HepG2 (cell line): Measurements from ENCODE around the gene ECSIT. TPM values are rescaled to one million over a fixed set of nuclear protein-coding genes. Genes with fewer than 3 reads are reported as not detected.
"Not testable (repeated sequence)": the region's sequence is repeated elsewhere in the genome, so short reads cannot be mapped to it uniquely, and the experiment has no call there.

Source experiments
- ATAC-seq: fragments of 200-7000 bp; cut with Tn5 transposase; 3 replicates; pipeline ENCODE4 v1.9.1; 2020; ENCODE audit warnings: mild to moderate bottlenecking, moderate library complexity
- BruUV-seq: library from RNA; stranded (reverse); fragments of 400-500 nt; replicated peaks from 2 replicates; lab custom pipeline; 2021; lab: Mats Ljungman, UMichigan
- CTCF ChIA-PET: fragments of 300-600 bp; formaldehyde crosslinking; extraction: SDS; loops from one replicate; lab custom pipeline; 2021; ENCODE audit warnings: low total read pairs, inconsistent platforms, low intra/inter-chr PET ratio; lab: Yijun Ruan, JAX
- POLR2A ChIA-PET: fragments of 350-600 bp; sonication (Branson Sonifier 250); formaldehyde crosslinking; loops from one replicate; lab custom pipeline; 2020; ENCODE audit warnings: antibody characterized with exemption, inconsistent platforms; lab: Yijun Ruan, JAX
- DNase-seq: peaks from one replicate; pipeline ENCODE4 v3.0.0-alpha.2; 2015; ENCODE audit warnings: low spot score
- FAIRE-seq: peaks from 3 replicates; lab custom pipeline; 2011; peaks lifted over from hg19 to GRCh38; lab: Jason Lieb, UNC
- H2AFZ ChIP-seq: one replicate; pipeline ENCODE4 v1.6.1; 2011; ENCODE audit warnings: low read length, inconsistent platforms
- H3K27ac ChIP-seq: fragments of 300-600 bp; 3 replicates; pipeline ENCODE4 v1.8.0; 2011; ENCODE audit warnings: mixed run types, mild to moderate bottlenecking, mixed read lengths, low read length, inconsistent platforms; ENCODE audit not compliant: insufficient read depth; ENCODE audit errors: extremely low read length
- H3K27me3 ChIP-seq, 2 experiments: fragments of 200-600 bp in 1 of 2; 2 replicates in 1 of 2; 3 replicates in 1 of 2; pipeline versions ENCODE4 v1.6.0 to v1.8.0; 2011; ENCODE audit warnings: low read length in 2 of 2, mild to moderate bottlenecking in 2 of 2, moderate library complexity in 2 of 2, inconsistent platforms in 1 of 2; ENCODE audit not compliant: insufficient read depth in 2 of 2, control insufficient read depth in 1 of 2
- H3K36me3 ChIP-seq, 2 experiments: fragments of 200-600 bp in 1 of 2; replicated peaks in 1 of 2; 2 replicates in 1 of 2; 3 replicates in 1 of 2; pipeline versions ENCODE4 v1.5.1 to v1.8.0; 2011; ENCODE audit warnings: low read length in 2 of 2, inconsistent platforms in 1 of 2; ENCODE audit not compliant: insufficient read depth in 2 of 2, control insufficient read depth in 1 of 2
- H3K4me1 ChIP-seq: 2 replicates; pipeline ENCODE4 v1.5.1; 2012; ENCODE audit warnings: low read length, inconsistent platforms; ENCODE audit not compliant: insufficient read depth
- H3K4me2 ChIP-seq: 2 replicates; pipeline ENCODE4 v1.6.0; 2011; ENCODE audit warnings: low read depth, low read length, inconsistent platforms
- H3K4me3 ChIP-seq, 3 experiments: fragments of 200-600 bp in 1 of 3; sonication (generic), shearing (Covaris generic) in 1 of 3; replicated peaks in 1 of 3; 2 replicates each; pipeline ENCODE4 v1.5.1; 2011 to 2016; ENCODE audit warnings: low read length in 3 of 3, inconsistent platforms in 2 of 3, low read depth in 2 of 3, mild to moderate bottlenecking in 2 of 3, control low read depth in 1 of 3, mixed read lengths in 1 of 3; ENCODE audit not compliant: insufficient read depth in 1 of 3
- H3K79me2 ChIP-seq: one replicate; pipeline ENCODE4 v1.6.1; 2011; ENCODE audit warnings: low read length, inconsistent platforms; ENCODE audit not compliant: insufficient read depth
- H3K9ac ChIP-seq: 2 replicates; pipeline ENCODE4 v1.6.0; 2011; ENCODE audit warnings: mild to moderate bottlenecking, low read depth, low read length, inconsistent platforms; ENCODE audit not compliant: insufficient read depth
- H3K9me3 ChIP-seq: 2 replicates; pipeline ENCODE4 v1.5.1; 2012; ENCODE audit warnings: mild to moderate bottlenecking, low read length
- H4K20me1 ChIP-seq: 2 replicates; pipeline ENCODE4 v1.6.0; 2011; ENCODE audit warnings: inconsistent platforms, mild to moderate bottlenecking, low read length, moderate library complexity; ENCODE audit not compliant: insufficient read depth
- ATF7 ChIP-seq, 2 experiments: fragments of 450-650 bp in 1 of 2; sonication (generic) in 1 of 2; formaldehyde crosslinking in 1 of 2; IDR thresholded peaks; 2 replicates each; pipeline versions ENCODE4 v1.4.0 to v1.6.1; 2016 to 2020; ENCODE audit warnings: antibody characterized with exemption in 1 of 2, mild to moderate bottlenecking in 1 of 2, missing genetic modification reagents in 1 of 2
- BCLAF1 ChIP-seq: fragments of 450-650 bp; IDR thresholded peaks from 2 replicates; pipeline ENCODE4 v1.6.1; 2017; ENCODE audit warnings: mild to moderate bottlenecking
- CERS6 ChIP-seq: sonication (generic); formaldehyde crosslinking; IDR thresholded peaks from 2 replicates; pipeline ENCODE4 v1.5.0; 2020; ENCODE audit warnings: missing genetic modification reagents
- FLYWCH1 ChIP-seq: sonication (generic); formaldehyde crosslinking; IDR thresholded peaks from 2 replicates; pipeline ENCODE4 v1.8.1; 2023; ENCODE audit warnings: mild to moderate bottlenecking, missing genetic modification reagents
- FOXM1 ChIP-seq: sonication (generic); formaldehyde crosslinking; IDR thresholded peaks from 2 replicates; pipeline ENCODE4 v1.5.0; 2020; ENCODE audit warnings: missing genetic modification reagents
- HOXA7 ChIP-seq: sonication (generic); formaldehyde crosslinking; IDR thresholded peaks from 2 replicates; pipeline ENCODE4 v1.8.1; 2022; ENCODE audit warnings: mild to moderate bottlenecking, missing genetic modification reagents, moderate library complexity
- KDM3A ChIP-seq: IDR thresholded peaks from 2 replicates; pipeline ENCODE4 v1.6.1; 2018; ENCODE audit warnings: low read depth, missing compliant biosample characterization
- NBN ChIP-seq: fragments of 450-650 bp; conservative IDR thresholded peaks from 2 replicates; pipeline ENCODE4 v1.6.1; 2017
- RCOR2 ChIP-seq: IDR thresholded peaks from 2 replicates; pipeline ENCODE4 v1.6.1; 2016; ENCODE audit warnings: missing biosample characterization, missing genetic modification reagents
- SATB2 ChIP-seq: sonication (generic); formaldehyde crosslinking; IDR thresholded peaks from 2 replicates; pipeline ENCODE4 v1.5.0; 2020; ENCODE audit warnings: missing genetic modification reagents
- THAP7 ChIP-seq: sonication (generic); formaldehyde crosslinking; IDR thresholded peaks from 2 replicates; pipeline ENCODE4 v1.8.1; 2023; ENCODE audit warnings: mild to moderate bottlenecking, missing genetic modification reagents
- ZNF326 ChIP-seq: sonication (generic); formaldehyde crosslinking; IDR thresholded peaks from 2 replicates; pipeline ENCODE4 v1.4.0; 2020; ENCODE audit warnings: missing genetic modification reagents, borderline replicate concordance
- ZNF337 ChIP-seq: sonication (generic); formaldehyde crosslinking; IDR thresholded peaks from 2 replicates; pipeline ENCODE4 v1.5.1; 2020; ENCODE audit warnings: missing genetic modification reagents, low read depth, mild to moderate bottlenecking, borderline replicate concordance
- ZNF354B ChIP-seq: sonication (generic); formaldehyde crosslinking; IDR thresholded peaks from 2 replicates; pipeline ENCODE4 v1.8.0; 2022; ENCODE audit warnings: mild to moderate bottlenecking, missing genetic modification reagents
- WGBS: methylation state at CpG from one replicate; pipeline ENCODE4 v1.1.6; 2017; ENCODE audit warnings: low lambda C conversion rate; 5-methylcytosine and 5-hydroxymethylcytosine counted together
- in situ Hi-C: cut with HindIII; loops from 2 replicates; pipeline ENCODE4 v1.10.0; 2017; ENCODE audit warnings: low pct_unique_long_range_greater_than_20kb; ENCODE audit not compliant: extremely low pct_ligation_motif_present
- intact Hi-C: fragments of 100-400 bp; cut with micrococcal nuclease; formaldehyde crosslinking; loops from one replicate; pipeline ENCODE4 v1.10.0; 2022; ENCODE audit not compliant: unreplicated experiment
- polyA plus RNA-seq, 8 experiments: library from polyadenylated mRNA; depleted of rRNA in 3 of 8; stranded (reverse) in 7 of 8; unstranded in 1 of 8; fragments of >200 nt; fragmentation: Illumina TruSeq in 4 of 8; extraction: Trizol in 4 of 8; gene quantifications; 2 replicates each; pipeline versions ENCODE4 v1.2.1 to v1.2.3, GENCODE V29; 2011 to 2016; ENCODE audit warnings: low read depth in 4 of 8, missing spikeins in 1 of 8, mixed read lengths in 1 of 8; ENCODE audit not compliant: insufficient read depth in 1 of 8
- total RNA-seq, 5 experiments: library from RNA; depleted of rRNA; stranded (reverse); fragments of >200 nt; fragmentation: Illumina TruSeq; extraction: Trizol; gene quantifications; 2 replicates each; pipeline ENCODE4 v1.2.3, GENCODE V29; 2016; ENCODE audit warnings: low read depth in 1 of 5

ECSIT gene
- total and polyA plus RNA-seq, 2 of the 13 experiments (the other 11 are each of a cell fraction or from before 2014, with no cell fraction given), result 36.4 to 62.3 TPM

GRCh38 chr19:11574689-11575088 is 45.8 kb upstream of the ECSIT start:
- H3K4me1 ChIP-seq, result peaks cover 17% of the 10 kb centered on the region
- no peaks in the 10 kb centered on the region for H3K9me3 ChIP-seq
- H3K4me3 ChIP-seq, result no peak overlapping the region
- ChIA-PET CTCF (no interaction called here), POLR2A (interaction anchor here (1.7 kb wide), 1 partner anchor 16 kb away, joined by 4 read pairs; the partner anchor contains the start of gene ELOF1)
- no peaks in the 10 kb centered on the region for H4K20me1 ChIP-seq
- 25% methylated on average over 1 of the region's 9 CpGs for WGBS
- no peak for DNase-seq
- no peaks in the 10 kb centered on the region for H3K79me2 ChIP-seq
- H3K9ac ChIP-seq, result no peak overlapping the region
- intact Hi-C loops (no loop called here), in situ Hi-C loops (no loop called here)
- H3K27me3 ChIP-seq, result no peaks in the 10 kb centered on the region
- no peak overlapping the region for H3K4me2 ChIP-seq
- ATAC-seq, result no peak
- H2AFZ ChIP-seq, result no peak overlapping the region
- H3K36me3 ChIP-seq, result no peaks in the 10 kb centered on the region
- FAIRE-seq, result no peak
- BruUV-seq, result no TSS peak
- H3K27ac ChIP-seq, result no peak overlapping the region
- TF ChIP-seq ATF7 (IDR thresholded peaks at IDR 0.05) (no peak), ATF7 (CRISPR knock-in tag; IDR thresholded peaks at IDR 0.05) (no peak), ZNF326 (no peak), ZNF354B (no peak), FOXM1 (no peak), ZNF337 (no peak), RCOR2 (CRISPR knock-in tag) (no peak), THAP7 (CRISPR knock-in tag) (no peak), CERS6 (CRISPR knock-in tag) (no peak), SATB2 (CRISPR knock-in tag) (no peak), NBN (no peak), HOXA7 (CRISPR knock-in tag) (no peak), FLYWCH1 (no peak), KDM3A (no peak), BCLAF1 (no peak)
- TF ChIP-seq, all 625 proteins: peak for 0

GRCh38 chr19:11573763-11574162 is 44.8 kb upstream of the ECSIT start:
- intact Hi-C loops, ATAC-seq, H2AFZ ChIP-seq, H4K20me1 ChIP-seq, FAIRE-seq, H3K9ac ChIP-seq, H3K27me3 ChIP-seq, H3K79me2 ChIP-seq, BruUV-seq, H3K4me3 ChIP-seq, H3K27ac ChIP-seq, H3K4me2 ChIP-seq, DNase-seq, CTCF ChIA-PET, in situ Hi-C loops, H3K36me3 ChIP-seq, H3K9me3 ChIP-seq: not testable (repeated sequence)
- POLR2A ChIA-PET, result interaction anchor here (1.4 kb wide), 1 partner anchor 24 kb away, joined by 3 read pairs; the partner anchor contains the start of gene ZNF627
- H3K4me1 ChIP-seq, result peaks cover 15% of the 10 kb centered on the region
- 92% methylated on average over 4 of the region's 4 CpGs for WGBS
